ENCODE data around the gene HOXB5.
A peak's percentile ranks its signal among the peaks of the same experiment; 100 is the strongest.

Gene HOXB5

GRCh38 chr17:48547808-48548522 lies 45.6 kb downstream of the HOXB5 start (continued):
- TF ChIP-seq ZBTB17 (tag by site-specific recombination; IDR thresholded peaks at IDR 0.05) (peak; percentile 87), ZNF658 (tag by site-specific recombination; IDR thresholded peaks at IDR 0.05) (no peak), ZSCAN30 (tag by site-specific recombination; IDR thresholded peaks at IDR 0.05) (peak; percentile 38; the same call in 1 of the 2 replicates), ZNF529 (tag by site-specific recombination; IDR thresholded peaks at IDR 0.05; ENCODE audit: insufficient replicate concordance) (no peak), ZBTB11 (tag by site-specific recombination; conservative IDR thresholded peaks at IDR 0.05; ENCODE audit: low read depth) (no peak), TCF7L2 (IDR thresholded peaks at IDR 0.05; ENCODE audit: borderline replicate concordance, low read depth, low read length) (peak; percentile 87), GLIS1 (tag by site-specific recombination; IDR thresholded peaks at IDR 0.05) (0 out of 2 replicates have a peak, but pooled peaks have one; percentile 6), ZNF660 (tag by site-specific recombination; IDR thresholded peaks at IDR 0.05) (no peak), ATF2 (tag by site-specific recombination; IDR thresholded peaks at IDR 0.05; ENCODE audit: low read depth) (peak; percentile 44; the same call in 1 of the 2 replicates), ZBTB20 (tag by site-specific recombination; IDR thresholded peaks at IDR 0.05) (peak; percentile 8; the same call in 1 of the 2 replicates), OVOL3 (tag by site-specific recombination; IDR thresholded peaks at IDR 0.05) (peak; percentile 65; the same call in 1 of the 2 replicates), ZNF175 (tag by site-specific recombination; IDR thresholded peaks at IDR 0.05) (no peak), ZNF747 (tag by site-specific recombination; IDR thresholded peaks at IDR 0.05) (no peak), ZNF391 (tag by site-specific recombination; IDR thresholded peaks at IDR 0.05; ENCODE audit: borderline replicate concordance, low read depth) (0 out of 2 replicates have a peak, but pooled peaks have one; percentile 56), ZNF341 (tag by site-specific recombination; IDR thresholded peaks at IDR 0.05; ENCODE audit: low read depth) (peak; percentile 83), WT1 (tag by site-specific recombination; IDR thresholded peaks at IDR 0.05) (peak; percentile 84), KLF16 (tag by site-specific recombination; IDR thresholded peaks at IDR 0.05) (0 out of 2 replicates have a peak, but pooled peaks have one; percentile 23), ZNF362 (tag by site-specific recombination; IDR thresholded peaks at IDR 0.05) (peak; percentile 56), ZXDB (tag by site-specific recombination; IDR thresholded peaks at IDR 0.05) (peak; percentile 63), PRDM1 (tag by site-specific recombination; IDR thresholded peaks at IDR 0.05) (0 out of 2 replicates have a peak, but pooled peaks have one; percentile 69), PRDM4 (tag by site-specific recombination; IDR thresholded peaks at IDR 0.05) (peak; percentile 78), ZNF169 (tag by site-specific recombination; IDR thresholded peaks at IDR 0.05) (no peak), YY1 (tag by site-specific recombination; IDR thresholded peaks at IDR 0.05) (0 out of 2 replicates have a peak, but pooled peaks have one; percentile 28), ZNF843 (tag by site-specific recombination; IDR thresholded peaks at IDR 0.05) (peak; percentile 79; the same call in 1 of the 2 replicates), ZNF610 (tag by site-specific recombination; IDR thresholded peaks at IDR 0.05; ENCODE audit: borderline replicate concordance) (0 out of 2 replicates have a peak, but pooled peaks have one; percentile 50), ZNF416 (tag by site-specific recombination; IDR thresholded peaks at IDR 0.05) (no peak), ZBTB21 (tag by site-specific recombination; IDR thresholded peaks at IDR 0.05) (0 out of 2 replicates have a peak, but pooled peaks have one; percentile 16), ZNF664 (tag by site-specific recombination; IDR thresholded peaks at IDR 0.05) (peak; percentile 74; the same call in 1 of the 2 replicates), ZNF629 (tag by site-specific recombination; IDR thresholded peaks at IDR 0.05) (0 out of 2 replicates have a peak, but pooled peaks have one; percentile 19), ZNF366 (tag by site-specific recombination; conservative IDR thresholded peaks at IDR 0.05) (peak; percentile 38; the same call in 1 of the 2 replicates)
